ENCODE results near the gene SLC38A8. TPM values are rescaled to one million over a fixed set of nuclear protein-coding genes. Genes with fewer than 3 reads are reported as not detected.

The SLC38A8 gene
- polyA plus RNA-seq, 1 donor from 2014 or later: not detected

DNA sequence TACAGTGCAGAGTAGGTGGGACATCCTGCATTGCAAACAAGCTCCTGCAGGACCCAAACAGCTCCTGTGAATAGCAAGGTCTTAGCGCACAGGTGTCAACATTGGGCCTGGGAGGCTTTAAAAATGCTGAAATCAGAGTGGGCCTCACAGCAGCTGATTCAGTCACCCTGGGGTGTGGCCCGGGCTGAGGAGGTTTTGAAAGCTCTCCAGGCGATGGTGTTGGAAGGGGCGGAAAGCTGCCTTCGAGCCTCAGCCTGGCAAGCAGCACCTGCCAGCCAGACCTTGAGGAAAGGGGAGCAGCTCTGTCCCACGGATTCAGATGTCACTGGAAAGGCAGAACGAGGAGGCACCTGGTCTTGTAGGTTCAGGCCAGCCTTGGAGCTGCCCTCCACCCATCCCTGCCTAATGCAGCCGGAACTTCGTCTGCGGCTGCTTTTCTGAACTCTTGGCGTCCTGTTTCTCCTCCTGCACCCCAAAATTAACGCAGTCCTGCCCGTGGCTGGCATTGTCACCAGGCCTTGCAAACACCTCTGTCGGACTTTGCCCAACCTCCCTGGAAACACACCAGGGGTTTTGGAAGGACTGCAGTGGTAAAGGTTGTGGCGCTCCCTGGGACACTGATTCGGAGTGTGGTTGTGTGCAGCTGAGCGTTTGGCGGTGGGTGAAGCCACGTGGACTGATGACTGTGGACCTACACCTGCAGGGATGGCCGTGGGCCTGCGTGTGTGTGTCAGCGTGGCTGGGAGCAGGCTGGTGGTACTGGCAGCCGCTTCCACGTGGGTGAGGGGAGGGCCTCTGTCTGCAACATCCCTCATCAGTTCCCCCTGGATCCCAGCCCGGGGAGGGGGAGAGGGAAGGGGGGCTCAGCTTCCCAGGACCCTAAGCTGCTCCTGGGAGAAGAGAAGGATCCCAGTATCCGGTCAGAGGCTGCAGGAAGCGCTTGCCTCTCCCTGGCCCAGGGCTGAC is 71.1 kb downstream of the SLC38A8 start:
- Histone ChIP-seq H3K9ac (ENCODE audit: low read length) (no peak overlapping the region), H3K4me2 (ENCODE audit: low read length) (no peak overlapping the region), H3K79me2 (replicated peaks; ENCODE audit: insufficient read depth, low read length) (no peaks in the 10 kb centered on the region), H3K4me3 (ENCODE audit: low read length) (no peak overlapping the region), H2AFZ (ENCODE audit: low read depth, low read length) (no peak overlapping the region), H3K27ac (ENCODE audit: low read length) (no peak overlapping the region), H4K20me1 (ENCODE audit: insufficient read depth) (no peaks in the 10 kb centered on the region), H3K9me3 (ENCODE audit: low read length) (no peaks in the 10 kb centered on the region), H3K36me3 (ENCODE audit: insufficient read depth, low read length) (no peaks in the 10 kb centered on the region), H3K9me2 (ENCODE audit: insufficient read depth, low read length) (no peaks in the 10 kb centered on the region), H3K27me3 (ENCODE audit: insufficient read depth, low read depth, low read length) (peaks cover 7% of the 10 kb centered on the region), H3F3A (ENCODE audit: insufficient read depth, low read length, poor library complexity, severe bottlenecking) (no peaks in the 10 kb centered on the region)
- TF ChIP-seq POLR2AphosphoS5 (IDR thresholded peaks at IDR 0.05): no peak

- H2AFZ ChIP-seq (ENCODE audit: low read depth, low read length): no peak overlapping the region
- no peaks in the 10 kb centered on the region for H3K9me3 ChIP-seq (ENCODE audit: low read length)
- peaks cover 7% of the 10 kb centered on the region for H3K27me3 ChIP-seq (ENCODE audit: insufficient read depth, low read depth, low read length)
- H3K79me2 ChIP-seq (replicated peaks; ENCODE audit: insufficient read depth, low read length): no peaks in the 10 kb centered on the region
- no peaks in the 10 kb centered on the region for H3K9me2 ChIP-seq (ENCODE audit: insufficient read depth, low read length)
- H3K4me3 ChIP-seq (ENCODE audit: low read length): no peak overlapping the region
- TF ChIP-seq POLR2AphosphoS5 (IDR thresholded peaks at IDR 0.05) (no peak), MXI1 (conservative IDR thresholded peaks at IDR 0.05; ENCODE audit: poor library complexity, severe bottlenecking) (no peak), RAD21 (conservative IDR thresholded peaks at IDR 0.05) (no peak), REST (IDR thresholded peaks at IDR 0.05; ENCODE audit: borderline replicate concordance) (no peak), CTCF (IDR thresholded peaks at IDR 0.05; ENCODE audit: poor library complexity, severe bottlenecking) (no peak), SMC3 (conservative IDR thresholded peaks at IDR 0.05; ENCODE audit: poor library complexity) (no peak), EP300 (conservative IDR thresholded peaks at IDR 0.05; ENCODE audit: poor library complexity, severe bottlenecking) (no peak), EZH2 (IDR thresholded peaks at IDR 0.05; ENCODE audit: borderline replicate concordance, insufficient read depth, low read length, poor library complexity, severe bottlenecking) (no peak), TAF1 (IDR thresholded peaks at IDR 0.05; ENCODE audit: low read depth) (no peak)
- no peaks in the 10 kb centered on the region for H3K36me3 ChIP-seq (ENCODE audit: insufficient read depth, low read length)
- no peak overlapping the region for H3K27ac ChIP-seq (ENCODE audit: low read length)
- no peak overlapping the region for H3K9ac ChIP-seq (ENCODE audit: low read length)
- H3K4me2 ChIP-seq (ENCODE audit: low read length): no peak overlapping the region
- no peaks in the 10 kb centered on the region for H3F3A ChIP-seq (ENCODE audit: insufficient read depth, low read length, poor library complexity, severe bottlenecking)
- H4K20me1 ChIP-seq (ENCODE audit: insufficient read depth): no peaks in the 10 kb centered on the region
Measured at GRCh38 chr16:83970430-83970815, 72.2 kb downstream of the SLC38A8 start.
